GM18507 (cell line): ENCODE measurements around the gene RB1.

Experiments used
- DNase-seq: peaks from one replicate; pipeline ENCODE4 v3.0.0; 2011; ENCODE audit warnings: low read depth; ENCODE audit not compliant: insufficient read length; ENCODE audit errors: extremely low spot score
- FAIRE-seq: peaks from 2 replicates; lab custom pipeline; 2011; peaks lifted over from hg19 to GRCh38; lab: Jason Lieb, UNC

The RB1 gene

DNA sequence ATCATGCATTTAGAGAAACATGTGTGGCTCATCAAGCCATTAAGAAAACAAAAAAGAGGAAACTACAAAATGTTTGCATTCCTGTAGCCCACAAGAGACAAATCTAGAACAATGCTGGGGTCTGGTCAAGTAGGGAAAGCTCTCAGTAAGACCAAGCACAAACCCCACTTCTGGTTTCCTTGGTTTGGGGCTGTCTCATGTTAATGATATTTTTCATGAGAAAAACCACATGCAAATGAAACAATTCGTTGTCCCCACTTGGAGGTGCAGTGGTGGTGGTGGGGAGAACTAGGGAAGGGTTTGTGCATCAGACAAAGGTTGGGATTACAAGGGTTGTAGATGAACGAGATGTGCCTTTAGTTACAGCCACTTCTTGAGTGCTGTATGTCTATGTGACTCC, 7.0 kb upstream of the RB1 start:
- DNase-seq (no peak), FAIRE-seq (peak; percentile 21)

DNA sequence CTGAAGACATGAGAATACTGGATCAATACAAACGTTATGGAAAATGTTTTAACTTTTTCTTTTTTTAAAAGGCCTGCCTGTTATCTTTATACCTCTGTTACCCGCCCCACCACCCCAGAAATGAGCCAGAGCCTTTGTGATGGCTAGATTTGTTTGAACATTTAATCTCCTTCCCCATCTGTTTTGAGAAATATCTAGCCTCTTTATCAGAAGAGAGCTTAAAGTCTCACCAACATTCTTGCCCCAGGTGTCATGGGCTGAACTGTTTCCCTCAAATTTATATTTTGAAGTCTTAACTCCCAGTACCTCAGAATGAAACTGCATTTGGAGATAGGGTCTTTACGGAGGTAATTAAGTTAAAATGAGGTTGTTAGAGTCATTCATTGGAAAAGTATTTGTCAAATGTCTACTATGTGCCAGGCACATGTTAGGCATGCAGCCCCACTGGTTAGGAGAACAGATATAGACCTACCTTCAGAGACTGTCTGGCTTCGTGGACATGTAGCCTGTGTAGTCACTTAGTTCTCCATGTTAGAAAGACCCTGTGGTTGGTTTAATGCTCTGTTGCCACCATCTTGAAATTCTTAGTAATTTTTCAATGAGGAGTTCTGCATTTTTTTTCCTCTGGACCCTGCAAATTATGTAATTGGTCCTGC, 6.3 kb upstream of the RB1 start:
- FAIRE-seq = no peak
- DNase-seq = no peak

DNA sequence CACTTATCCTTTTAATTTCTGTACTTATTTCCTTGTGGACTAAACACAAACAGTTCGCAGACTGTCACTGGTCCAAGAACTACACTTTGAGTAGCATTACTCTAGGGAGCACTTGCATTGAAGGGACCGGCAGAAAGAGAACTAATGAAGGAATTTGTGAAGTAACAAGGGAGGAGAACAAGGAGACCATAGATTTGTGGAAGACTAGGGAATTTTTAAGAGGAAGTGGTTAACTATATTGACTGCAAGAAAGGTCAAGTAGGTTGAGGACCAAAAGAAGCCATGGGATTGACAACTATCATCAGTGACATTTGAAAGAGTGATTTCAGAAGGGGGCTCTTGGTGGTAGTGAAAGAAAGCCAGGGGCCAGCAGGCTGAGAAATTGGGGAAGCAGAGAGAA, 4.0 kb upstream of the RB1 start:
- DNase-seq (no peak), FAIRE-seq (no peak)

DNA sequence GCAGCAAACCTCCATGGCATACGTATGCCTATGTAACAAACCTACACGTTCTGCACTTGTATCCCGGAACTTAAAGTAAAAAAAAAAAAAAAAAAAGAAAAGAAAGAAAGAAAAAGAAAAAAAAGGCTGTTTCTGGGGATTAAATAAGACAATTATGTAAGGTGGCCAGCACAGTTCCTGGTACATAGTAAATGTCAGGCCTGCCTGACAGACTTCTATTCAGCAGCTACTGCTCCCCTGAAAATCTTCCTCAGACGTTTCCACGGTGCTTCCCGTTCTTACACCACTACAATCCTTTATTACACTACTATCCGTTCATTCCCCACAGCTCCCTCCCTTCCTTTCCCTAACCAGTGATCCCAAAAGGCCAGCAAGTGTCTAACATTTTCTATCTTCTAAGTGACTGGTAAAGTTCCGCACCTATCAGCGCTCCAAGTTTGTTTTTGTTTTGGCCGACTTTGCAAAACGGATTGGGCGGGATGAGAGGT, 636 bp upstream of the RB1 start:
- DNase-seq (no peak), FAIRE-seq (no peak)

DNA sequence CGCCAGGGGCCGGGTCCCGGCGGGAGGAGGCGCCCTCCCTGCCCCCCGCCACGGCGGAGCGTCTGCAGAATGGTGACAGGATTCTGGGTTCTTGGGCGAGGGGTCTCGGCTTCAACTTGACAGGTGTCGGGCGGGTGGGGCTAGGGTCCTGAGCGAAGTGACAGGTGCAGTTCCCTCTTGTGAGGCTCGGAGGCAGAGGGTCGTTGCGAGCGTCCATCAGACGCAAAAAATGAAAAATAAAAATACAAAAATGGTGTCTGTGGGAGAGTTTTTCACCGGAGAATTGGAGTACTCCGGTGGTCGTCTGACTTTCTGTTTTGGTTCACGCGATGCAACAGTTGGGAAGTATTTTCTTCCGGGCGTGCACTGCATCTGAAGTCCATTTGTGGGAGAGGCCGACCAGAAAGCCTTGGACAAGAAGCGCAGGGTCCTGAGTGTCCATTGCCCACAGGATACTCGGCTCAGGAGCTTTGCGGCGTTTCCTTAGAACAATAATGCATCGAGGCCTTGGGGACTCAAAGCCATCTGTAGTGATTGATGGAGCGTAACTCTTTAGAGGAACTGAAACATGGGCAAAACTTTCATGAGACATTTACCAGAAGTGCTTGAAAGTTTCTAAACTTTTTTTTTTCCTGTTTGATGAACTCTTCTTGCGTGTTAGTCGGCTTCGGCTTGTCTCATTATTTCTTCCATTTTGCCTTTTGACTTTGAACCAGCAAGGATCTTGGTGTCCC, 759 bp downstream of the RB1 start:
- DNase-seq (peak; percentile 67), FAIRE-seq (peak; percentile 97)

DNA sequence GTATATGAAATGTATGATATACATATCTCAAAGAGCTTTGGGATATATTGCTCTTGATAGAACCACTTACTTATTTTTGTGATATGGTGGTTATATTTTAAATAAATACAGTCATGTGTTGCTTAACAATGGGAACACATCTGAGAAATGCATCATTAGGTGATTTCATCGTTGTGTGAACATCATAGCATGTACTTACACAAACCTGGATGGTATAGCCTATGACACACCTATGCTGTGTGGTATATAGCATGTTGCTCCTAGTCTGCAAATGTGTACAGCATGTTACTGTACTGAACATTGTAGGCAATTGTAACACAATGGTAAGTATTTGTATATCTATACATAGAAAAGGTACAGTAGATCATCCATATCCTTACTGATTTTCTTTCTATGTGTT, 7.7 kb downstream of the RB1 start:
- FAIRE-seq = no peak
- DNase-seq = no peak

DNA sequence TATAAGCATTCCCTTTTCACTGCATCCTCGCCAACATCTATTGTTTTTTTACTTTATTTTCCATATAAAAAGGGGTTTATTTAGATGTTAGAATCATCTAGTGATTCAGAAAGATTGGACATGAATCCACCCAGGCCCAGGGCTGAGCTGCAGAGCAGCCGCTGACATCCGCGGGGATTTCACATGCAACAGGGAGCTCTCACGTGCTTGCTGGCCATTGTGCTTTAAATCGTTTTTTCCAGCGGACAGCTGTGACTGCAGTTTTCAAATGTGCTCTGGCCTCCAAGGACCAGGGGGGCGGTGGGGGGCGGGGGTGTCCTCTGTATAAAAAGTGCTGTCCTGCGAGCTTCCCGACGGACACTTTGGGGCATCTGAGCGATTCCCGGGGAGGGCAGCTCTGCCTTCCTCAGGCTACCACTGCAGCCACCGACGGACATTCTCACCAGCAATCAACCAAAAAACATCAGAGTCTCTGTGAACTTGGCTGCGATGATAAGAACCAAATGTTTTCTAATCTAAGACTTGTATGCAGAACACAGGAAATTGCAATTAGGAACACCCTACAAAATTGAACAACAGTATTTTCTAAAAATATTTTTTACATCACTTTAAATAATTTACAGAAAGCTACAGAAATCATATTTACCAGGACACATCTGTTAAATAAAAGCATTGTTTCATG, 12.6 kb downstream of the RB1 start:
- FAIRE-seq = no peak
- DNase-seq = no peak

DNA sequence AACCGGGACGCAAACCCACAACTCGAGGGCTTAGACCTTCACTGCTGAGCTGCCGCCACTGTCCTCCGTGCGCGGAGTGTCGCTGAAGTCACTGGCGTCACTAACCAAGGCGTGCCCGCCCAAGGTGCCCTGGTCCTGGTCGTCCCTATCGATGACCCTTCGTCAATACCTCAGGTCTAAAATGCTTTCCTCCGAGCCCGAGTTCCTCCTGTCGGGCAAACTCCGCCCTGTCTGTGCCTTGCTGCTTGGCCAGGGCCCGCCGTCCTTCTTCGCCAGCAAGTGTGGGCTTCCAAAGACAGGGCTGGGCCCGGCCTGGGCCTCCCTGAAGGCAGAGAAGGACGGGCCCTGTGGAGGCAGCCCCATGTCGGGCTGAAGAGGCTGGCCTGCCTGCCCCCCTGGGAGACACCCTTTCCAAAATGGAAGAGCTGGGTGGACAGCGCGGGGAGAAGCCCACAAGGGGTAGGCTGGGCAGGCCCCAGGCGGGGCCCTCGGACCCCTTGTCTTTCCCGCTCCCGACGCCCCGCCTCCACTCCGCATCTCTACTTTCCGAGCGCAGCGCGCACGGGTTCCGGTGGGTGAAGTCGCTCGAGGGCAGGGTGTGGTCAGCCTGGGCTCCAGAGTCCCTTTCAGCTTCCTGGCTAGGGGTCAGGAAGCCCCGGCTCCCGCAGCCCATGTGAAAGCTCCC, 13.4 kb downstream of the RB1 start:
- FAIRE-seq = no peak
- no peak for DNase-seq

DNA sequence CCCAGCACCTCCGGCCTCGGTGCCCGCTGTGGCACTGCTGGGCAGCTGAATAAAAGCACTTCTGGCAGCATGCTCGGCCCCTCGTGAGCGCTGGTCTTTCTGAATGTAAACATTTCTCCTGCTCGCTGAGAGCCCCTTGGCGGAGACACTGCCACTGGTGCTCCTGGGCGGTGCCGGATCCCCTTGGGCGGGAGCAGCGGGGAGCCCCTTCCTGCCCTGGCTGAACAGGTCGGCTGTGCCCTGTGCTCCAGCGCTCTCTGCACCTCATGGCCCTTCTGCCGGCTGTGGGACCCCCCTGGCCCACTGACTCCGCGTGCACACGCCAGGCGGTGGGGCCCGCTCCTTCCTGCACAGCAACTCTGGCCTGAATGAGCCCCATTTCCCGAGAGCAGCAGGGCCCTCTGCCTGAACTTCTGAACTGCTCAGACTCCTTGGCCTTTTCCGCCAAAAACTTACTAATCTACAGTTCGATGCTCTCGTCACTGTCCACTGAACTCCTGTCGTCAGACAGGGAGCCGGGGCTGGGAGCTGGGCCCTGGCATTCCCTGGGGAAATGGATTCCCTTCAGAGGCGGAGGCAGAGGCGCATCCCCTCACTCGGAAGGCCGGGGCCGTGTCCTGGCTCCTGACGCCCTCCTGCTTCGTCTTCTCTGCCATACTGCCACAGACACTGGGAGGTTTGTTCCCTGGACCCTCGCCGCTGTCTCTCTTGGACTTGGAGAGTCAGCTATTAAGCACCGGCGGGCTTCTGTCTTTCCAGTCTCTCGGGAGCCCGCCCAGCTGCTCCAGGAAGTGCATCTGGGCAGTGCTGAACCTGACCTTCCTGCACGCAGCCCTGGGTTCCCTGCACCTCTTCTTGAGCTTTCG, 14.2 kb downstream of the RB1 start:
- DNase-seq = no peak
- FAIRE-seq = no peak

DNA sequence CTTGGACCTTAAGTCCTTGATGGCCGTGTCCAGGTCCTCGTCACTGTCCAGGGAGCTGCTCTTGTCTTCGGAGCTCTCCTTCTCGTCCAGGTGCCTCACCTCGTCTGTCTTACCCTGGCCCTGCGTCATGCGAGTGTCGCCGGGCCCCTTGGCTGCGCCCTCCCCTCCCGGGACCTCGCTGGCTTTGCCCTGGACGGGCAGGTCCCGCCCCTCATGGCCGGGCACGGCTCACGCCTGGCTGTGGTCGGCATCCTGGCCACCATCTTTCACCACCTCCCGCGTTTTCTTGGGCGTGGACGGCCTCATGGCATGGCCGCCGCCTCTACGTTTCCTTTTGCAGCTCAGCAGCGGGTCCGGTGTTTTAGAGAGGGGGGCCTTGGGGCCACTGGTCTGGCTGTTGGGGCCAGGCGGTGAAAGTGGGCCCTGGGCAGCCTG, 14.8 kb downstream of the RB1 start:
- DNase-seq (no peak), FAIRE-seq (no peak)

DNA sequence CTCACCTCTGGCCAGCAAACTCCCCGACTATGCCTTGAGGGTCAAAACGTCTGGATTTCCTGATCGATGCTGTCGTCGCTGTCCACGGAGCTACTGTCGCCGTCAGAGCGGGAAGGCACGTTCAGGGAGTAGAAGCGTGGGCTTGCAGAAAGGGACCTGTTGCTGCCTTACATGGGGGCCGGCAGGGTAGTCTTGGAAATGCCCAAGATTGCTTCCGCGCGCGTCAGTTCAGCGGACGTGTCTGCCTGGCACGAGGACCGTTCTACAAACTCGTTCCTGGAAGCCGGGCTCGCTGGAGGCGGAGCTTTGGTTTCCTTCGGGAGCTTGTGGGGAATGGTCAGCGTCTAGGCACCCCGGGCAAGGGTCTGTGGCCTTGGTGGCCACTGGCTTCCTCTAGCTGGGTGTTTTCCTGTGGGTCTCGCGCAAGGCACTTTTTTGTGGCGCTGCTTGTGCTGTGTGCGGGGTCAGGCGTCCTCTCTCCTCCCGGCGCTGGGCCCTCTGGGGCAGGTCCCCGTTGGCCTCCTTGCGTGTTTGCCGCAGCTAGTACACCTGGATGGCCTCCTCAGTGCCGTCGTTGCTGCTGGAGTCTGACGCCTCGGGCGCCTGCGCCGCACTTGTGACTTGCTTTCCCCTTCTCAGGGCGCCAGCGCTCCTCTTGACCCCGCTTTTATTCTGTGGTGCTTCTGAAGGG, 15.4 kb downstream of the RB1 start:
- FAIRE-seq (no peak), DNase-seq (no peak)

DNA sequence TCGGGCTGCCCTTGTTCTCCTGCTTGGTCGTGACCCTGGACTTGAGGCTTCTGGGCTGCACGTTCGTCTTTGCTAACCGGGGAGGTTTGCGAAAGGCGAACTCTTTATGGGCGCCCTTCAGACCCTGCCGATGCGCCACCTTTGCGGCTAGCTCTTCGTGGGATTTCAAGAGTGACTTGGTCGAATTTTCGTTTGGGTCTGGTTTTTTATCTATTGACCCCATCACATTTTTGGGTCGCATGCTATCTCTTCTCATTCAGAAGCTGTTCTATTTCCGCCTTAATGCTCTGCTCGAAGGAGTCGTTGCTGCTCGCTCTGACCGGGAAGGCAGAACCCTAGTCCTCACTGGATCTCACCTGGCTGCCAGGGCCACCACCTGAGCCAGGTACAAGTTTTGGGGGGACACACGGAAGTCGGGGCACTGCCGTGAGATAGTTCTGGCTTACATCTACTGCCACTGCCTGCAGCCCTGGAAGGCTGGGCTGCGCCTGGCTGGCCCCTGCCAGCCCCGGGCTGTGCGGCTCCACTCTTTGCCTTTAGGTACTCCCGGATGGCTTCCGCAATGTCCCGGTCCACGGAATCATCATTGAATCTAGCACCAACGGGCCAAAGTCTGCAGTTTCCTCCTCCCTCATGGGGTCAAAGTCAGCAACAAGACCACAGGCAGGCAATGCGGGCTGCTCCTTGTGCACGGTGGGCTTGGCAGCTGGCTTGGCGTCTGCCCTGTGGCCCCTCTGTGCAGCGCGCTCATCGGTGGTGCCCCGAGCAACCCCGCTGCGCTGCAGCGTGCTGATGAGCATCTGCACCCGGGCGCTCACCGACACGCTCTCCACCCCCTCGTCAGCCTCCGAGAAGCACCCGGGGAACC, 16.2 kb downstream of the RB1 start:
- DNase-seq (no peak), FAIRE-seq (no peak)

DNA sequence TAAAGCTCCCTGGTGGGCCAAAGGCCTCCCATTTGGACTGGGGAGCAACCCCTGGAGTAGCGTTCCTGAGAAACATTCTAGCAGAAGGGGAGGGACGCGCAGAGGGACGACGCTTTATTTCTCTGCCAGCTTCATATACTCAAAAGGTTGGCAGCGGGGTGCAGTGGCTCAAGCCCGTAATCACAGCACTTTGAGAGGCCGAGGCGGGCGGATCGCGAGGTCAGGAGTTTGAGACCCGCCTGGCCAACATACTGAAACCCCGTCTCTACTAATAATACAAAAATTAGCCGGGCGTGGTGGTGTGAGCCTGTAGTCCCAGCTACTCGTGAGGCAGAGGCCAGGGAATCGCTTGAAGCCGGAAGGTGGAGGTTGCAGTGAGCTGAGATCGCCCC, 16.8 kb downstream of the RB1 start:
- DNase-seq (no peak), FAIRE-seq (no peak)

DNA sequence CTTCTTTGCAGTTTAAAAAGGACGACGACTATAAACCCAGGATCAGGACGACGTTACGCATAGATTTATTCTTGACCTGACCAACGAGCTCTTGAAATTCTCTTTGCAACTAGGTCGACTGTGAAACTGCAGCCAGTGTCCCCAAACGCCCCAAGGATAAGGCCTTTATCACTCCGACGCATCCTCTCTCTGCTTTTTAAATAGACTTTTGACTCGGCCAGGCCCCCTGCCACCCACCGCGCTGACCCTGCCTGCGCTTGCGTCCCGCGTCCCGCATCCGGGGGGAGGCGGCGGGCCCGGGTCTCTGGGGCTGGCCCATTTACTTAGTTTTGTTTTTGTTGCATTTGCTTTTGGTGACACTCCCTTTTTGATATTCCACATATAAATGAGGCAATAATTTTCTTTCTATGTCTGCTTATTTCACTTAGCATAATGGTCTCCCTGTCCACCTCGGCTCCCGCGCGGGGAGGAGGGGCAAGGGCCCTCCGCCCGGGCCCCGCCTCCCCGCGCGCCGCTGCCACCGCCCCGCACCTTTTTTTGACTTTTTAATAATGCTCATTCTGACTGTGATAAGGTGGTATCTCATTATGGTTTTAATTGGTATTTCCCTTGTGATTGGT, 17.4 kb downstream of the RB1 start:
- no peak for FAIRE-seq
- no peak for DNase-seq

DNA sequence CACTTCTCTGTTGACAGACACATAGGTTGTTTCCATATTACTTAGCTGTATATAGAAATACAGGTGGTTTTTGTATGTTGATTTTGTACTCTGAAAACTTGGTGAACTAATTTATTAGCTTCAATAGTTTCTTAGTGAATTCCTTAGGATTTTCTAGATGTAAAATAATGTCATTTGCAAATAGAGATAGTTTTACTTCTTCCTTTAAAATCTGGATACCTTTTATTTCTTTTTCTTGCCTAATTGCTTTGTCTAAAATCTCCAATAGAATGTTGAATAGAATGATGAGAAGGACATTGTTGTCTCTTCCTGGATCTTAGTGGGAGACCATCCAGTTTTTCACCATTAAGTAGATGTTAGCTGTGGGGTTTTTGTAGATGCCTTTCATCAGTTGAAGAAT, 18.7 kb downstream of the RB1 start:
- no peak for DNase-seq
- peak; percentile 36 for FAIRE-seq

DNA sequence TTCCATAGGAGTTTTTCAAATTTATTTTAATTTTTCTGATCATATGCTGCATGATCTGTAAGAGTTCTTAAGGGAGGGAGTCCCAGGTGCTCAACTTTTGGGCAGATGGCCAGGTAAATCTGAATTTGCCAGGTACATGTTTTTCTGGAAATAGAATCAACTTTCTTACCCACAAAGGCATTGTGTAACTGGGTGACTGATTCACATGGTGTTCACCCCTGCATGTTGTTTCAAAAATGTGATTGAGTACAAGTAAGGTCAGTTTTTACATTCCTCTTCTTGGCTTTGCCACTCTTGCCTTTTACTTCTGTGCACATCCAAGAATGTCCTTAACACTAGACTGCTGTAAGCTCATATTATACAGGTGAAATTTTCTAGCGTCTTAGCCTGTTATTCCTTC, 30.4 kb downstream of the RB1 start:
- no peak for FAIRE-seq
- DNase-seq = no peak

DNA sequence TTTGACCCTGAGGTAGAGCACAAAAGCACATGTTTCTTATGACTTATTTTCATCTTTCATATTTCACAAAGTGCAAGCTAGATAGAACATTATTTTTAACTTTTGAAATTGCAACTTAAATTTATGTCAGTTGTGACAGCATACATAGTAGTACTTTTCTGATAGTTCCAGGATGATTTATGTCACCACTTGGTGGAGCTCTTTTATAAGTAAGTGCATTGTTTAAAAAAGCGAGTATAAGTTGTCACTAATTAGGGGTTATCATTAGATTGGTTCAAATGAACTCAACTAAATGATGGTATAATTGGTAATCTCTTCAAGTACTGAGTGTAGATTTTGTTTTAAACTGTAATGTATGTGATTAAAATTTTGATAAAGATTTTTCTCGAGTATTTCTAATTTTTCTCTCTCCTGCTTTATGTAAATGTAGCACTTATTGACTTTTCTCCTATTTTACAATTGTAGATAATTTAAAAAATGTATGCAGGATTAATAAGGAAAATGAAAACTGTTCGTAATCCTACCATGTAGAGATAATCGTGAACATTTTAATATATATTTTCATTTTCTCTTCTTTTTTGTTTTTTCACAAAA, 31.1 kb downstream of the RB1 start:
- FAIRE-seq (peak; percentile 70), DNase-seq (no peak)
